H1 (cell line): Measurements from ENCODE around the gene UBE2B. TPM values are rescaled to one million over a fixed set of nuclear protein-coding genes. Genes with fewer than 3 reads are reported as not detected.

Experiments
- CHD7 ChIP-seq: fragments of 300-600 bp; sonication (generic); IDR thresholded peaks from 2 replicates; pipeline ENCODE4 v1.7.1; 2012; ENCODE audit warnings: low read length, moderate library complexity, mild to moderate bottlenecking, inconsistent platforms; ENCODE audit not compliant: insufficient replicate concordance
- E2F6 ChIP-seq: IDR thresholded peaks from 2 replicates; pipeline ENCODE4 v1.6.1; 2012; ENCODE audit warnings: inconsistent platforms
- RAD21 ChIP-seq, 2 experiments: IDR thresholded peaks in 1 of 2; conservative IDR thresholded peaks in 1 of 2; 2 replicates each; pipeline ENCODE4 v1.6.1; 2011; ENCODE audit warnings: low read depth in 2 of 2, low read length in 2 of 2, improper control_type of control experiment in 1 of 2, inconsistent platforms in 1 of 2, mild to moderate bottlenecking in 1 of 2, moderate library complexity in 1 of 2
- polyA plus RNA-seq, 7 experiments: library from polyadenylated mRNA; depleted of rRNA in 3 of 7; stranded (reverse) in 5 of 7; unstranded in 2 of 7; fragments of >200 nt in 5 of 7; fragments of 200-250 nt in 2 of 7; gene quantifications; 1 replicate in 5 of 7; 2 replicates in 1 of 7; 4 replicates in 1 of 7; pipeline versions ENCODE4 v1.2.1 to v1.2.3, GENCODE V29; 2011 to 2013; ENCODE audit warnings: missing spikeins in 2 of 7, mixed read lengths in 2 of 7
- total RNA-seq: library from RNA; stranded (reverse); fragmentation: NEBNext Ultra II Directional; extraction: Animal tissue kit (Norgen Biotek cat#: 25700); gene quantifications from 2 replicates; pipeline ENCODE4 v1.2.1, GENCODE V29; 2021

UBE2B gene
- total and polyA plus RNA-seq, 2 of the 8 experiments (the other 6 are each of a cell fraction or from before 2014, with no cell fraction given): 15.9 to 46.8 TPM

GRCh38 chr5:134345996-134346395 is 25.4 kb upstream of the UBE2B start (continued):
- TF ChIP-seq CHD7 (no peak), E2F6 (no peak), RAD21 (IDR thresholded peaks at IDR 0.05 in 1 of 2, conservative IDR thresholded peaks at IDR 0.05 in 1 of 2; ENCODE audit: low read depth in 2 of 2, low read length in 2 of 2) (no peak)
- TF ChIP-seq, all 59 proteins: peak for 0
